ENCODE results near the gene MIX23.

MIX23 gene

GRCh38 chr3:122397201-122397600, 14.2 kb upstream of the MIX23 start (continued):
- TF ChIP-seq, protein P1, sequence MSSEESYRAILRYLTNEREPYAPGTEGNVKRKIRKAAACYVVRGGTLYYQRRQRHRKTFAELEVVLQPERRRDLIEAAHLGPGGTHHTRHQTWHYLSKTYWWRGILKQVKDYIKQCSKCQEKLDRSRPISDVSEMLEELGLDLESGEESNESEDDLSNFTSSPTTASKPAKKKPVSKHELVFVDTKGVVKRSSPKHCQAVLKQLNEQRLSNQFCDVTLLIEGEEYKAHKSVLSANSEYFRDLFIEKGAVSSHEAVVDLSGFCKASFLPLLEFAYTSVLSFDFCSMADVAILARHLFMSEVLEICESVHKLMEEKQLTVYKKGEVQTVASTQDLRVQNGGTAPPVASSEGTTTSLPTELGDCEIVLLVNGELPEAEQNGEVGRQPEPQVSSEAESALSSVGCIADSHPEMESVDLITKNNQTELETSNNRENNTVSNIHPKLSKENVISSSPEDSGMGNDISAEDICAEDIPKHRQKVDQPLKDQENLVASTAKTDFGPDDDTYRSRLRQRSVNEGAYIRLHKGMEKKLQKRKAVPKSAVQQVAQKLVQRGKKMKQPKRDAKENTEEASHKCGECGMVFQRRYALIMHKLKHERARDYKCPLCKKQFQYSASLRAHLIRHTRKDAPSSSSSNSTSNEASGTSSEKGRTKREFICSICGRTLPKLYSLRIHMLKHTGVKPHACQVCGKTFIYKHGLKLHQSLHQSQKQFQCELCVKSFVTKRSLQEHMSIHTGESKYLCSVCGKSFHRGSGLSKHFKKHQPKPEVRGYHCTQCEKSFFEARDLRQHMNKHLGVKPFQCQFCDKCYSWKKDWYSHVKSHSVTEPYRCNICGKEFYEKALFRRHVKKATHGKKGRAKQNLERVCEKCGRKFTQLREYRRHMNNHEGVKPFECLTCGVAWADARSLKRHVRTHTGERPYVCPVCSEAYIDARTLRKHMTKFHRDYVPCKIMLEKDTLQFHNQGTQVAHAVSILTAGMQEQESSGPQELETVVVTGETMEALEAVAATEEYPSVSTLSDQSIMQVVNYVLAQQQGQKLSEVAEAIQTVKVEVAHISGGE (tag by site-specific recombination; conservative IDR thresholded peaks at IDR 0.05; ENCODE audit: low read depth), result no peak
- TF ChIP-seq ZNF658 (tag by site-specific recombination; IDR thresholded peaks at IDR 0.05), result no peak
- no peak for TF ChIP-seq FEZF1 (tag by site-specific recombination; IDR thresholded peaks at IDR 0.05)
- no peak for TF ChIP-seq ZNF398 (tag by site-specific recombination; IDR thresholded peaks at IDR 0.05)
- TF ChIP-seq ZNF707 (tag by site-specific recombination; IDR thresholded peaks at IDR 0.05), result no peak
- no peak for TF ChIP-seq ZNF549 (tag by site-specific recombination; IDR thresholded peaks at IDR 0.05)
- TF ChIP-seq ZEB2 (tag by site-specific recombination; IDR thresholded peaks at IDR 0.05), result no peak
- no peak for TF ChIP-seq ZNF488 (tag by site-specific recombination; IDR thresholded peaks at IDR 0.05)

GRCh38 chr3:122396511-122396910, 13.5 kb upstream of the MIX23 start:
- CTCF ChIA-PET, result interaction anchor here (1.3 kb wide), 1 partner anchor 12 kb away, joined by 6 read pairs; the partner anchor contains the start of gene FAM162A
- POLR2A ChIA-PET, result no interaction called here
- Histone ChIP-seq H3K27ac (ENCODE audit: extremely low read depth, low read depth, low read length) (no peak overlapping the region), H3K4me3 (ENCODE audit: low read depth, low read length) (no peak overlapping the region), H3K4me1 (ENCODE audit: control insufficient read depth, insufficient read depth, low read length) (no peaks in the 10 kb centered on the region), H3K36me3 (ENCODE audit: control insufficient read depth in 2 of 2, insufficient read depth in 1 of 2, low read length in 2 of 2) (no peaks in the 10 kb centered on the region), H3K9me3 (ENCODE audit: control insufficient read depth, insufficient read depth, low read depth, low read length) (no peaks in the 10 kb centered on the region)
- TF ChIP-seq ZFP41 (tag by site-specific recombination; IDR thresholded peaks at IDR 0.05; ENCODE audit: borderline replicate concordance) (no peak), ZBTB44 (tag by site-specific recombination; IDR thresholded peaks at IDR 0.05) (no peak), ZFP37 (tag by site-specific recombination; IDR thresholded peaks at IDR 0.05) (no peak), ZFP69B (tag by site-specific recombination; IDR thresholded peaks at IDR 0.05) (no peak), HOXD13 (CRISPR knock-in tag; IDR thresholded peaks at IDR 0.05; ENCODE audit: borderline replicate concordance) (no peak), PATZ1 (tag by site-specific recombination; IDR thresholded peaks at IDR 0.05) (no peak), GLIS1 (tag by site-specific recombination; IDR thresholded peaks at IDR 0.05) (no peak), ZNF488 (tag by site-specific recombination; IDR thresholded peaks at IDR 0.05) (no peak), PRDM4 (tag by site-specific recombination; IDR thresholded peaks at IDR 0.05) (no peak), ZNF837 (tag by site-specific recombination; IDR thresholded peaks at IDR 0.05) (no peak), TRIM28 (IDR thresholded peaks at IDR 0.05; ENCODE audit: borderline replicate concordance, low read length) (no peak), ZEB2 (tag by site-specific recombination; IDR thresholded peaks at IDR 0.05) (no peak), ZFHX2 (tag by site-specific recombination; conservative IDR thresholded peaks at IDR 0.05) (no peak), ZNF394 (tag by site-specific recombination; IDR thresholded peaks at IDR 0.05; ENCODE audit: borderline replicate concordance) (no peak), ZNF510 (tag by site-specific recombination; IDR thresholded peaks at IDR 0.05; ENCODE audit: insufficient replicate concordance) (no peak)
- TF ChIP-seq, protein P2, sequence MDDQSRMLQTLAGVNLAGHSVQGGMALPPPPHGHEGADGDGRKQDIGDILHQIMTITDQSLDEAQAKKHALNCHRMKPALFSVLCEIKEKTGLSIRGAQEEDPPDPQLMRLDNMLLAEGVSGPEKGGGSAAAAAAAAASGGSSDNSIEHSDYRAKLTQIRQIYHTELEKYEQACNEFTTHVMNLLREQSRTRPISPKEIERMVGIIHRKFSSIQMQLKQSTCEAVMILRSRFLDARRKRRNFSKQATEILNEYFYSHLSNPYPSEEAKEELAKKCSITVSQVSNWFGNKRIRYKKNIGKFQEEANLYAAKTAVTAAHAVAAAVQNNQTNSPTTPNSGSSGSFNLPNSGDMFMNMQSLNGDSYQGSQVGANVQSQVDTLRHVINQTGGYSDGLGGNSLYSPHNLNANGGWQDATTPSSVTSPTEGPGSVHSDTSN (CRISPR knock-in tag; IDR thresholded peaks at IDR 0.05), result no peak
